Activated T-cell treated with anti-CD3 and anti-CD28 coated beads, Interleukin-2, amount 50 U/mL, for 24 hours (primary cell): ENCODE measurements around the gene NCAPD2.
"Not testable (repeated sequence)": the region's sequence is repeated elsewhere in the genome, so short reads cannot be mapped to it uniquely, and the experiment has no call there.

ENCODE experiments used
- DNase-seq: peaks from one replicate; pipeline ENCODE4 v3.0.0-alpha.2; 2020
- H3K27ac Mint-ChIP-seq: 2 replicates; pipeline ENCODE4 v1.8.0; 2020; ENCODE audit warnings: mild to moderate bottlenecking, mixed read lengths
- H3K27me3 Mint-ChIP-seq: 2 replicates; pipeline ENCODE4 v1.8.0; 2020; ENCODE audit warnings: mixed read lengths
- H3K36me3 Mint-ChIP-seq: 2 replicates; pipeline ENCODE4 v1.8.0; 2020; ENCODE audit warnings: low read depth, mixed read lengths
- H3K4me1 Mint-ChIP-seq: 2 replicates; pipeline ENCODE4 v1.8.0; 2020; ENCODE audit warnings: low read depth, mixed read lengths
- H3K4me3 Mint-ChIP-seq: 2 replicates; pipeline ENCODE4 v1.8.0; 2020; ENCODE audit warnings: mild to moderate bottlenecking, moderate library complexity, mixed read lengths
- H3K9me3 Mint-ChIP-seq: 2 replicates; pipeline ENCODE4 v1.8.0; 2020; ENCODE audit warnings: mixed read lengths

NCAPD2 gene

GRCh38 chr12:6471989-6472360, 21.9 kb upstream of the NCAPD2 start:
- Mint-ChIP-seq H3K4me1 (peaks cover 41% of the 10 kb centered on the region), H3K4me3 (no peak overlapping the region), H3K27ac (no peak overlapping the region), H3K27me3 (no peaks in the 10 kb centered on the region), H3K9me3 (no peaks in the 10 kb centered on the region), H3K36me3 (peaks cover 35% of the 10 kb centered on the region)
- no peak for DNase-seq

DNA sequence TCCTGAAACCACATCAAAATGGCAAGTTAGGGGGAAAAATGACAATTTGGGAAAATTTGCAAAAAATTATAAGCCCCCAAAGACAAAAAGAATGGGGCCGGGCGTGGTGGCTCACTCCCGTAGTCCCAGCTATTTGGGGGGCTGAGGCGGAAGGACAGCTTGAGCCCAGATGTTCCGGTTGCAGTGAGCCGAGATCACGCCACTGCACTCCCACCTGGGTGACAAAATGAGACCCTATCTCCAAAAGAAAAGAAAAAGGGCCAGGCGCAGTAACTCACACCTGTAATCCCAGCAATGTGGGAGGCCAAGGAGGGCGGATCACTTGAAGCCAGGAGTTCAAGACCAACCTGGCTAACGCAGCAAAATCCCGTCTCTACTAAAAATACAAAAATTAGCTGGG, 21.4 kb upstream of the NCAPD2 start:
- no peak overlapping the region for H3K4me3 Mint-ChIP-seq
- H3K9me3 Mint-ChIP-seq: no peaks in the 10 kb centered on the region
- H3K27ac Mint-ChIP-seq: no peak overlapping the region
- no peaks in the 10 kb centered on the region for H3K27me3 Mint-ChIP-seq
- peaks cover 36% of the 10 kb centered on the region for H3K4me1 Mint-ChIP-seq
- no peak for DNase-seq
- H3K36me3 Mint-ChIP-seq: peaks cover 30% of the 10 kb centered on the region

- DNase-seq, H3K27me3 Mint-ChIP-seq, H3K9me3 Mint-ChIP-seq, H3K4me3 Mint-ChIP-seq, H3K27ac Mint-ChIP-seq, H3K36me3 Mint-ChIP-seq: not testable (repeated sequence)
- H3K4me1 Mint-ChIP-seq: peaks cover 14% of the 10 kb centered on the region
Measured at GRCh38 chr12:6475233-6475975, 18.5 kb upstream of the NCAPD2 start.

DNA sequence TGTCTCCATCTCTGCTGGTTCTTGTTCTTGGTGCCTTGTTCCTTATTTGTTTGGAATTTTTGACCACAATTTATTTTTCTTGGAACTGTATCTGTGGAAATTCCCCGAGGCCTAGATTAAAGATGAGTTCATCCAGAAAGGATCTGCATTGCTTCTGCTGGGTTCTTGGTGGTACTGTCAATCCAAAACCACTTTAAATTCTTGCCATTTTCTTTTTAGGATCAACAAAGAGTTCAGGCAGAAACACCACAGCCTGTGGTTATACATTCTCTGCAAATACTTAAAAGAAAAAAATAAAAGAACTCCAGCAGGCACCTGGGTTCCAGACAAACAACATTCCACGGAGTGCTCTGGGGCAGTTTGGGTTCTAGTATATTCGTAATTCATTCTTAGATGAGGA, 17.4 kb upstream of the NCAPD2 start:
- H3K9me3 Mint-ChIP-seq: no peaks in the 10 kb centered on the region
- H3K4me3 Mint-ChIP-seq: no peak overlapping the region
- DNase-seq: no peak
- no peaks in the 10 kb centered on the region for H3K27me3 Mint-ChIP-seq
- H3K4me1 Mint-ChIP-seq: peaks cover 8% of the 10 kb centered on the region
- H3K36me3 Mint-ChIP-seq: no peaks in the 10 kb centered on the region
- no peak overlapping the region for H3K27ac Mint-ChIP-seq

- not testable (repeated sequence) for DNase-seq, H3K36me3 Mint-ChIP-seq, H3K9me3 Mint-ChIP-seq, H3K27me3 Mint-ChIP-seq, H3K4me1 Mint-ChIP-seq, H3K4me3 Mint-ChIP-seq, H3K27ac Mint-ChIP-seq
Measured at GRCh38 chr12:6477601-6478377, 16.1 kb upstream of the NCAPD2 start.

GRCh38 chr12:6478416-6478815, 15.5 kb upstream of the NCAPD2 start:
- Mint-ChIP-seq H3K27ac (no peak overlapping the region), H3K4me1 (no peaks in the 10 kb centered on the region), H3K9me3 (no peaks in the 10 kb centered on the region), H3K36me3 (no peaks in the 10 kb centered on the region), H3K27me3 (no peaks in the 10 kb centered on the region), H3K4me3 (no peak overlapping the region)
- DNase-seq: no peak

GRCh38 chr12:6488240-6488639, 5.7 kb upstream of the NCAPD2 start:
- no peaks in the 10 kb centered on the region for H3K27me3 Mint-ChIP-seq
- H3K4me1 Mint-ChIP-seq: peaks cover 11% of the 10 kb centered on the region
- H3K27ac Mint-ChIP-seq: no peak overlapping the region
- peaks cover 30% of the 10 kb centered on the region for H3K36me3 Mint-ChIP-seq
- DNase-seq: no peak
- H3K9me3 Mint-ChIP-seq: no peaks in the 10 kb centered on the region
- H3K4me3 Mint-ChIP-seq: no peak overlapping the region

- Mint-ChIP-seq H3K36me3 (peaks cover 39% of the 10 kb centered on the region), H3K27me3 (no peaks in the 10 kb centered on the region), H3K4me1 (peaks cover 13% of the 10 kb centered on the region), H3K9me3 (no peaks in the 10 kb centered on the region), H3K27ac (no peak overlapping the region), H3K4me3 (no peak overlapping the region)
- no peak for DNase-seq
Measured at GRCh38 chr12:6489449-6489848, 4.5 kb upstream of the NCAPD2 start.

- Mint-ChIP-seq H3K36me3 (peaks cover 52% of the 10 kb centered on the region), H3K4me1 (peaks cover 25% of the 10 kb centered on the region)
- not testable (repeated sequence) for H3K27me3 Mint-ChIP-seq, H3K4me3 Mint-ChIP-seq, DNase-seq, H3K9me3 Mint-ChIP-seq, H3K27ac Mint-ChIP-seq
Measured at GRCh38 chr12:6490673-6491072, 3.2 kb upstream of the NCAPD2 start.

DNA sequence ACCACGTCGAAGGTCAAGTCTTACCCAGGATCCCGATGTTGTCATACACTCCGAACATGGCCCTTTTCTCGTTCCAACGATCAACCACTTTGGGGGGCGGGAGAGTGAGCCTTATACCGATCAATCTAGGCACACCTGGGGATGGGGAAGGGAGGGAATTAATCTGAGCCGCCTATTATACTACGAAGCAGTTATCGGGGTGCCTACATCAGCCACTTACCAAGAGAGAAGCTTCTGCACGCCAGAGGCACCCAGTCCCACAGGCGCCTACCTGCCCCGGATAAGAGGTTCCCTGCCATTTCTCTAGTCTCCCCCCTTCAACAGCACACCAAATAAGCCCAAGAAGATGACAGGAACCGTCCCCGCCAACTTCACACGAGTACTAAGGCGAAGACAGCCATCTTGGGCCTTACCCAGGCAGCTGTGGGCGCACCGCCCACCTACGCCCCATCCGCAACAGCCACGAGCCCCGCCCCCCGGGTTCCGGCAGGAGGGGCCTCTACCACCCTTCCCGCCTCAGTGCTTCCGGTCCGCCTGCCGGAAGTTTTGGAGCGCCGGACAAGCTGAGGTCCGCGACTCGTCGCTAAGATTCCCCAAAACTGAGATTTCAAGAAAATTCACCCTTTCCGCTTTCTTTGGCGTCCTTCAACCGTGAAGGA, 935 bp upstream of the NCAPD2 start, which contains the start of gene MRPL51:
TSS of gene MRPL51 (minus strand) at position 425 of the 659 bp plus-strand sequence. CDS start at position 299, 126 bp downstream.
- Mint-ChIP-seq H3K4me3 (peak within 1 kb of the TSS; percentile 98), H3K9me3 (no peaks in the 10 kb centered on the region), H3K27ac (peak within 1 kb of the TSS; percentile 100), H3K36me3 (peaks cover 73% of the 10 kb centered on the region), H3K4me1 (peaks cover 39% of the 10 kb centered on the region), H3K27me3 (no peaks in the 10 kb centered on the region)
- peak; percentile 96 for DNase-seq

- peaks cover 42% of the 10 kb centered on the region for H3K4me1 Mint-ChIP-seq
- H3K4me3 Mint-ChIP-seq: peak overlapping the region; percentile 98
- H3K9me3 Mint-ChIP-seq: no peaks in the 10 kb centered on the region
- no peak for DNase-seq
- H3K27me3 Mint-ChIP-seq: no peaks in the 10 kb centered on the region
- peaks cover 86% of the 10 kb centered on the region for H3K36me3 Mint-ChIP-seq
- peak overlapping the region; percentile 100 for H3K27ac Mint-ChIP-seq
Measured at GRCh38 chr12:6494258-6494743, 399 bp downstream of the NCAPD2 start.

DNA sequence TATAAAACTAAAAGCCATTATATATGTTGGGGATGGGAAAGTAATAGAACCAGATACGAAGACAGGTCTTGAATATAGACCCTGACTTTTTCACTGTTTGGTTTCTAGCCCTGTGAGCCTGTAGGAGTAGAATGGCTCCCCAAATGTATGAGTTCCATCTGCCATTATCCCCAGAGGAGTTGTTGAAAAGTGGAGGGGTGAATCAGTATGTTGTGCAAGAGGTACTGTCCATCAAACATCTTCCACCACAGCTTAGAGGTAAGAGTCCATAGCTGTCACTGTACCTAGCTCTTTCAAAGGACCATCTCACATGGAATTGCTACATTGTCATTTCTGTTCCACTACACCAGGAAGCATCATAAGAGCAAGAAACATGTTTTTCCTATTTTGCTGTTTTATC, 1.1 kb downstream of the NCAPD2 start:
- H3K27me3 Mint-ChIP-seq: no peaks in the 10 kb centered on the region
- no peak for DNase-seq
- H3K36me3 Mint-ChIP-seq: peaks cover 93% of the 10 kb centered on the region
- H3K9me3 Mint-ChIP-seq: no peaks in the 10 kb centered on the region
- H3K4me3 Mint-ChIP-seq: peak overlapping the region; percentile 98
- peak overlapping the region; percentile 100 for H3K27ac Mint-ChIP-seq
- H3K4me1 Mint-ChIP-seq: peaks cover 42% of the 10 kb centered on the region

DNA sequence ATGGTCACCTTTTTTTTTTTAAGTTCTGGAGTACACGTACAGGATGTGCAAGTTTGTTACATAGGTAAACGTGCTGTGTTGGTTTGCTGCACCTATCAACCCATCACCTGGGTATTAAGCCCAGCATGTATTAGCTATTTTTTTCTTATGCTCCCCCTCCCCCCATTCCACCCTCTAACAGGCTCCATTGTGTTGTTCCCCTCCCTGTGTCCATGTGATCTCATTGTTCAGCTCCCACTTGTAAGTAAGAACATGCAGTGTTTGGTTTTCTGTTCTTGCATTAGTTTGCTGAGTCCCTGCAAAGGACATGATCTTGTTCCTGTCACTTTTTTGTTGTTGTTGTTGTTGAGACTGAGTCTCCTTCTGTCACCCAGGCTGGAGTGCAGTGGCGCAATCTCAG, 3.4 kb downstream of the NCAPD2 start:
- not testable (repeated sequence) for H3K9me3 Mint-ChIP-seq, H3K4me3 Mint-ChIP-seq, H3K27me3 Mint-ChIP-seq, DNase-seq
- peaks cover 34% of the 10 kb centered on the region for H3K4me1 Mint-ChIP-seq
- peak overlapping the region; percentile 48 for H3K27ac Mint-ChIP-seq
- H3K36me3 Mint-ChIP-seq: peaks cover 72% of the 10 kb centered on the region

DNA sequence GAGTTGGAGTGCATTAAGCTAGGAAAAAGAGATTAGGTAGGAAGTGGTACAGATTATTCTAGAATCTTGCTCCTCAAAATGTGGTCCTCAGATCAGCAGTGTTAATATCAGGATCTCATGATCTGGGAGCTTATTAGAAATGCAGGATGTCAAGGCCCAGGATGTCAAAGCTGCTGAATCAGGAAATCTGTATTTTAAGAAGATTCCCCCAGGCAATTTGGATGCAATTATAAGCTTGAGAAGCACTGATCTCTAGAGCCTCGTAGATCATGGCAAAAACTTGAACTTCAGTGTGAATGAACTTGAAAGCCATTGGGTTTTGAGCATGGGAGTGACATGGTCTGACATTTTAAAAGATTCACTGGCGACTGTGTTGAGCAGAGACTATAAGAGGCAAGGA, 6.6 kb downstream of the NCAPD2 start:
- H3K27me3 Mint-ChIP-seq: no peaks in the 10 kb centered on the region
- H3K9me3 Mint-ChIP-seq: no peaks in the 10 kb centered on the region
- no peak for DNase-seq
- peaks cover 58% of the 10 kb centered on the region for H3K36me3 Mint-ChIP-seq
- H3K4me1 Mint-ChIP-seq: peaks cover 19% of the 10 kb centered on the region
- H3K4me3 Mint-ChIP-seq: no peak overlapping the region
- H3K27ac Mint-ChIP-seq: no peak overlapping the region
